ENCODE data around the gene XBP1. TPM values are rescaled to one million over a fixed set of nuclear protein-coding genes. Genes with fewer than 3 reads are reported as not detected.

Gene XBP1
- total RNA-seq, 1 experiment from 2014 or later = 598 TPM

Small RNAs within 50 kb of the gene (small RNA-seq; reads per million reads assigned to genes)
- not detected for gene Z93930.1

Other genes starting within 250 kb of the XBP1 start
- under 0.01 TPM in 1 of 2 replicates, not detected in the other for gene TTC28, start 120.7 kb downstream of the XBP1 start, total RNA-seq (2014; rRNA removed; shearing (Covaris generic))
- gene CHEK2, start 58.7 kb downstream of the XBP1 start, total RNA-seq (2014; rRNA removed; shearing (Covaris generic)) = 21.3 and 22.1 TPM in 2 replicates
- 24.6 and 26.2 TPM in 2 replicates for gene HSCB, start 58.5 kb downstream of the XBP1 start, total RNA-seq (2014; rRNA removed; shearing (Covaris generic))
- 7.2 and 8.2 TPM in 2 replicates for gene CCDC117, start 27.9 kb downstream of the XBP1 start, total RNA-seq (2014; rRNA removed; shearing (Covaris generic))
- gene ZNRF3, start 83.0 kb upstream of the XBP1 start, total RNA-seq (2014; rRNA removed; shearing (Covaris generic)) = 70.2 and 81.8 TPM in 2 replicates